ENCODE results near the gene SLIT3. TPM values are rescaled to one million over a fixed set of nuclear protein-coding genes. Genes with fewer than 3 reads are reported as not detected.

The SLIT3 gene
- total and polyA plus RNA-seq, 2 experiments from 2014 or later, result 58.4 to 96.7 TPM

DNA sequence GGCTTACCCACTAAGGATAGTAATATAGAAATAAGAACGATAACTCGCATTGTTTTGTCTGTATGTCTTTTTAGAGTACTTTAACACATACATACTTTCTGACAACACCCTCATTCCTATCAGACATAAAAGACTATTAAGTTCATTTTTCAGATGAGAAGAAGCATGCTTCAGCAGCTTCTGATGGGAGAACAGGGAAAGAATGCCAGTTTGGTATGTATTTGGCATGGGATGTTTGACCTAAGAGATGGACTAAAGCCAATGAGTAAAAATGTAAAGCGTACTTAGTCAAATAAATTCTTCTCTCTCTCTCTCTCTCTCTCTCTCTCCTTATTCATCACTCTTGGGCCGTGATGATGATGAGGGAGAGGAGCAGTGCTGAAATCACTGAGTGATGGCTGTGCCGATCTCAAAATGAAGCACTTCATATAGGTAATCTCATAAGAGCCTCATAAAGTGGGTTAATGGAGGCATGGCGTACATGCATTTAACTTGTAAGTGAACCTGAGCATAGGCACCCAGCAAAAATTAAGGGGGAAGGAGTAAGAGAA lies 71.5 kb downstream of the SLIT3 start:
- 81% methylated on average over 6 of the region's 6 CpGs for WGBS (ENCODE audit: low lambda C conversion rate, missing lambda C conversion rate)
- no peak for TF ChIP-seq EZH2 (IDR thresholded peaks at IDR 0.05; ENCODE audit: borderline replicate concordance)
- no peak for TF ChIP-seq EZH2phosphoT487 (IDR thresholded peaks at IDR 0.05; ENCODE audit: low read depth, severe bottlenecking, unreplicated experiment)
- TF ChIP-seq CTCF (IDR thresholded peaks at IDR 0.05; ENCODE audit: poor library complexity), result no peak
- DNase-seq (ENCODE audit: low spot score), result no peak

GRCh38 chr5:169226895-169227294 lies 74.0 kb downstream of the SLIT3 start:
- DNase-seq (ENCODE audit: low spot score), result no peak
- H3K9me3 ChIP-seq (ENCODE audit: low read depth), result no peaks in the 10 kb centered on the region
- H3K4me2 ChIP-seq, result no peak overlapping the region
- no peaks in the 10 kb centered on the region for H3K4me1 ChIP-seq (ENCODE audit: insufficient read depth)
- no peaks in the 10 kb centered on the region for H3K9me2 ChIP-seq (replicated peaks; ENCODE audit: insufficient read depth)
- H3K79me2 ChIP-seq, result no peaks in the 10 kb centered on the region
- no peak overlapping the region for H3K4me3 ChIP-seq
- no peaks in the 10 kb centered on the region for H3K36me3 ChIP-seq (replicated peaks; ENCODE audit: insufficient read depth, low read depth)
- TF ChIP-seq CTCF (IDR thresholded peaks at IDR 0.05; ENCODE audit: poor library complexity) (no peak), EZH2 (IDR thresholded peaks at IDR 0.05; ENCODE audit: borderline replicate concordance) (no peak), EZH2phosphoT487 (IDR thresholded peaks at IDR 0.05; ENCODE audit: low read depth, severe bottlenecking, unreplicated experiment) (no peak)
- 90% methylated on average over 3 of the region's 3 CpGs for WGBS (ENCODE audit: low lambda C conversion rate, missing lambda C conversion rate)
- no peak overlapping the region for H3K27ac ChIP-seq
- H4K20me1 ChIP-seq (ENCODE audit: insufficient read depth, poor library complexity, severe bottlenecking), result no peaks in the 10 kb centered on the region
- no peak overlapping the region for H2AFZ ChIP-seq
- H3K27me3 ChIP-seq, result no peaks in the 10 kb centered on the region

More for the DNA sequence above, 71.5 kb downstream of the SLIT3 start:
- Histone ChIP-seq H3K36me3 (replicated peaks; ENCODE audit: insufficient read depth, low read depth) (no peaks in the 10 kb centered on the region), H3K9me3 (ENCODE audit: low read depth) (no peaks in the 10 kb centered on the region), H3K79me2 (no peaks in the 10 kb centered on the region), H2AFZ (no peak overlapping the region), H3K4me1 (ENCODE audit: insufficient read depth) (no peaks in the 10 kb centered on the region), H3K4me3 (no peak overlapping the region), H3K27me3 (no peaks in the 10 kb centered on the region), H3K9me2 (replicated peaks; ENCODE audit: insufficient read depth) (no peaks in the 10 kb centered on the region), H3K27ac (no peak overlapping the region), H3K4me2 (no peak overlapping the region), H4K20me1 (ENCODE audit: insufficient read depth, poor library complexity, severe bottlenecking) (no peaks in the 10 kb centered on the region)

- TF ChIP-seq CTCF (IDR thresholded peaks at IDR 0.05; ENCODE audit: poor library complexity) (no peak), EZH2 (IDR thresholded peaks at IDR 0.05; ENCODE audit: borderline replicate concordance) (no peak), EZH2phosphoT487 (IDR thresholded peaks at IDR 0.05; ENCODE audit: low read depth, severe bottlenecking, unreplicated experiment) (no peak)
- Histone ChIP-seq H3K9me2 (replicated peaks; ENCODE audit: insufficient read depth) (no peaks in the 10 kb centered on the region), H3K4me1 (ENCODE audit: insufficient read depth) (no peaks in the 10 kb centered on the region), H3K79me2 (no peaks in the 10 kb centered on the region), H3K27me3 (no peaks in the 10 kb centered on the region), H3K9me3 (ENCODE audit: low read depth) (no peaks in the 10 kb centered on the region), H4K20me1 (ENCODE audit: insufficient read depth, poor library complexity, severe bottlenecking) (no peaks in the 10 kb centered on the region), H2AFZ (no peak overlapping the region), H3K4me2 (no peak overlapping the region), H3K4me3 (no peak overlapping the region), H3K36me3 (replicated peaks; ENCODE audit: insufficient read depth, low read depth) (no peaks in the 10 kb centered on the region), H3K27ac (no peak overlapping the region)
- WGBS (ENCODE audit: low lambda C conversion rate, missing lambda C conversion rate), result 83% methylated on average over 6 of the region's 6 CpGs
- no peak for DNase-seq (ENCODE audit: low spot score)
These were observed 75.0 kb downstream of the SLIT3 start for GRCh38 chr5:169225830-169226356.
